AG09309 (cell line): ENCODE data around the gene MICOS13.

ENCODE experiments used
- DNase-seq: peaks from one replicate; pipeline ENCODE4 v3.0.0-alpha.2; 2010; ENCODE audit warnings: low read depth
- H3K4me3 ChIP-seq: 2 replicates; pipeline ENCODE4 v1.5.1; 2011; ENCODE audit warnings: mild to moderate bottlenecking, low read depth, low read length, moderate library complexity; ENCODE audit not compliant: control insufficient read depth
- TF ChIP-seq, protein P1 (sequence below): IDR thresholded peaks from 2 replicates; pipeline ENCODE4 v1.5.1; 2011; ENCODE audit warnings: mild to moderate bottlenecking, low read depth, low read length, inconsistent platforms; ENCODE audit not compliant: insufficient read depth, control insufficient read depth; ENCODE audit errors: missing control alignments

Gene MICOS13

GRCh38 chr19:5678071-5678718 is 2.1 kb downstream of the MICOS13 start:
- no peak overlapping the region for H3K4me3 ChIP-seq
- no peak for DNase-seq
- TF ChIP-seq, protein P1, sequence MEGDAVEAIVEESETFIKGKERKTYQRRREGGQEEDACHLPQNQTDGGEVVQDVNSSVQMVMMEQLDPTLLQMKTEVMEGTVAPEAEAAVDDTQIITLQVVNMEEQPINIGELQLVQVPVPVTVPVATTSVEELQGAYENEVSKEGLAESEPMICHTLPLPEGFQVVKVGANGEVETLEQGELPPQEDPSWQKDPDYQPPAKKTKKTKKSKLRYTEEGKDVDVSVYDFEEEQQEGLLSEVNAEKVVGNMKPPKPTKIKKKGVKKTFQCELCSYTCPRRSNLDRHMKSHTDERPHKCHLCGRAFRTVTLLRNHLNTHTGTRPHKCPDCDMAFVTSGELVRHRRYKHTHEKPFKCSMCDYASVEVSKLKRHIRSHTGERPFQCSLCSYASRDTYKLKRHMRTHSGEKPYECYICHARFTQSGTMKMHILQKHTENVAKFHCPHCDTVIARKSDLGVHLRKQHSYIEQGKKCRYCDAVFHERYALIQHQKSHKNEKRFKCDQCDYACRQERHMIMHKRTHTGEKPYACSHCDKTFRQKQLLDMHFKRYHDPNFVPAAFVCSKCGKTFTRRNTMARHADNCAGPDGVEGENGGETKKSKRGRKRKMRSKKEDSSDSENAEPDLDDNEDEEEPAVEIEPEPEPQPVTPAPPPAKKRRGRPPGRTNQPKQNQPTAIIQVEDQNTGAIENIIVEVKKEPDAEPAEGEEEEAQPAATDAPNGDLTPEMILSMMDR: no peak

DNA sequence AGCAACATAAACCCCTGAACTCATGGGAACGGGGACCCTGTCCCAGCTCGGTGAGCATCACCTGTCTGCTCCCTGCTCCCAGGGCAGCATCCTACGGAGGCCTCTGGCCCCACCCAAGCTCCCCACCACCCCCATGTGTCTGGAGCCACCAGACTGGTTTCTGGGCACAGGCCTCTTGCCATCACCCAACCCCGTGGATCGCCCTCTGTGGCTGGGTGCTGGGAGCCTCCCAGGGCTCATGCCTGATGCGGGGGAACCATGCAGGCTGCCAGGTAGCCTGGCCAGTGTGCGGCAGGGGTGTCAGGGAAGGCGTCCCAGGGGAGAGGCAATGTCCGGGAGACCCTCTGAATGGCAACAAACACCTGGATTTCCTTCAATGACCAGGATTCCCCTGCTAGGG is 2.7 kb downstream of the MICOS13 start:
- DNase-seq: no peak
- TF ChIP-seq, protein P1: no peak

DNA sequence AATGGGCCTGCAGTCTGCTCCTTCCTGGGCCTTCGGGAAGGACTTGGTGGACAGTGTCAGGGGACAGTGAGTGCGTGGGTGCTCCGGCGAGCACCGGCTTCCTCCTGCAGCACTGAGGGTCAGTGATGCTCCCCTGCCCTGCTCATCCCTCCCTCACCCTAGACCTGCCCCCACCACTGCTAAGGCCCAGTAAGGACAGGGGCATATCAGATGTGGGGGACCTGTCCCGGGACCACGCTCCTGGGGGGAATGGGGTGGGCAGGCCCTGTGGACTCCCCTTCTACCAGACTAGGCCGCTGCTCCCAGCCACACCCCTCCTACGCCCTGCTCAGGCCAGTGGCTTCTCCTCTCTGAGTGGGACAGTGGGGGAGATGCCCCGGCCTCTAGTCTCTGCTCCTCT is 3.2 kb downstream of the MICOS13 start:
- DNase-seq: no peak
- TF ChIP-seq, protein P1: no peak
- no peak overlapping the region for H3K4me3 ChIP-seq

More for the DNA sequence above, 2.7 kb downstream of the MICOS13 start:
- H3K4me3 ChIP-seq: no peak overlapping the region

- H3K4me3 ChIP-seq: no peak overlapping the region
- no peak for DNase-seq
- TF ChIP-seq, protein P1: no peak
Observed at GRCh38 chr19:5676772-5677105, 3.6 kb downstream of the MICOS13 start.

GRCh38 chr19:5676105-5676771 is 4.1 kb downstream of the MICOS13 start:
- H3K4me3 ChIP-seq: no peak overlapping the region
- TF ChIP-seq, protein P1: no peak
- DNase-seq: no peak

GRCh38 chr19:5674714-5675113 is 5.6 kb downstream of the MICOS13 start:
- no peak overlapping the region for H3K4me3 ChIP-seq
- no peak for DNase-seq
- TF ChIP-seq, protein P1: no peak
